AG10803 (cell line): ENCODE measurements around the gene HIPK2.
A peak's percentile ranks its signal among the peaks of the same experiment; 100 is the strongest.

ENCODE experiments used
- DNase-seq: peaks from one replicate; pipeline ENCODE4 v3.0.0; 2010; ENCODE audit warnings: low read depth
- H3K4me3 ChIP-seq: 2 replicates; pipeline ENCODE4 v1.5.1; 2011; ENCODE audit warnings: mild to moderate bottlenecking, low read length, control low read depth
- TF ChIP-seq, protein P1 (sequence below): conservative IDR thresholded peaks from 2 replicates; pipeline ENCODE4 v1.5.1; 2011; ENCODE audit warnings: mild to moderate bottlenecking, low read length, control low read depth, inconsistent platforms

Gene HIPK2

DNA sequence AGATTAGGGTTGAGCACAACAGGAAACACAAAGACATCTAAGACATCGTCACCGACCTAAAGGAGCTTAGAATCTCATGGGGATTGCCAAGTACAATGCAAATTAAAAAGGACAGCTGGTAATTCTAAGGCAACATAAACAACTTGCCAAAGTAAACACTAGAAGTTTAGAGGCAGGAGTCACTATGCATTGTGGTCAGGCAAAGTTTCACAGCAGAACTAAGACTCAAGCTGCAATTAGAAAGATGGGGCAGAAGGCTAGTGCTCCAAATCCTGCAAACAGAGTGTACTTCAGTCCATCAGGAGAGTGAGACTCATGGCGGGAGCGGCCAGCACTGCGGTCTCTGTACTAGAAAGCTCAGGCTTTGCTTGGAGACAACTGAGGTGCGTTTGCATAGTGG is 52.7 kb downstream of the HIPK2 start:
- peak; percentile 81 for DNase-seq
- TF ChIP-seq, protein P1, sequence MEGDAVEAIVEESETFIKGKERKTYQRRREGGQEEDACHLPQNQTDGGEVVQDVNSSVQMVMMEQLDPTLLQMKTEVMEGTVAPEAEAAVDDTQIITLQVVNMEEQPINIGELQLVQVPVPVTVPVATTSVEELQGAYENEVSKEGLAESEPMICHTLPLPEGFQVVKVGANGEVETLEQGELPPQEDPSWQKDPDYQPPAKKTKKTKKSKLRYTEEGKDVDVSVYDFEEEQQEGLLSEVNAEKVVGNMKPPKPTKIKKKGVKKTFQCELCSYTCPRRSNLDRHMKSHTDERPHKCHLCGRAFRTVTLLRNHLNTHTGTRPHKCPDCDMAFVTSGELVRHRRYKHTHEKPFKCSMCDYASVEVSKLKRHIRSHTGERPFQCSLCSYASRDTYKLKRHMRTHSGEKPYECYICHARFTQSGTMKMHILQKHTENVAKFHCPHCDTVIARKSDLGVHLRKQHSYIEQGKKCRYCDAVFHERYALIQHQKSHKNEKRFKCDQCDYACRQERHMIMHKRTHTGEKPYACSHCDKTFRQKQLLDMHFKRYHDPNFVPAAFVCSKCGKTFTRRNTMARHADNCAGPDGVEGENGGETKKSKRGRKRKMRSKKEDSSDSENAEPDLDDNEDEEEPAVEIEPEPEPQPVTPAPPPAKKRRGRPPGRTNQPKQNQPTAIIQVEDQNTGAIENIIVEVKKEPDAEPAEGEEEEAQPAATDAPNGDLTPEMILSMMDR, result no peak
- no peak overlapping the region for H3K4me3 ChIP-seq

DNA sequence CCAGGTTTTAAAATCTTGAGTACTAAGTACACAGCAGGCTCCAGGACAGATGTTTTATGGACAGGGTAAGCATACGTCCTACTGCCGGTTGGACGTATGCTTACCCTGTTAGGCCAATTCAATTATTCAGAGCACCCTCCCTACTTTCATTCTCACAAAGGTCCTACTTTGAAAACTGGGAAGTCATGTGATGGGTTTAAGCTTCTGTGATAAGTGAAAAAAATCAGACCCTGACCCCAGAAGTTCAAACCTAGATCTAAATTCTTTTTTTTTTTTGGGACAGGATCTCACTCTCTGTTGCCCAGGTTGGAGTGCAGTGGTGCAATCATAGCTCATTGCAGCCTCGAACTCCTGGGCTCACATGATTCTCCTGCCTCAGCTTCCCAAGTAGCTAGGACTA is 55.2 kb downstream of the HIPK2 start:
- no peak for DNase-seq
- no peak overlapping the region for H3K4me3 ChIP-seq
- TF ChIP-seq, protein P1, result no peak

DNA sequence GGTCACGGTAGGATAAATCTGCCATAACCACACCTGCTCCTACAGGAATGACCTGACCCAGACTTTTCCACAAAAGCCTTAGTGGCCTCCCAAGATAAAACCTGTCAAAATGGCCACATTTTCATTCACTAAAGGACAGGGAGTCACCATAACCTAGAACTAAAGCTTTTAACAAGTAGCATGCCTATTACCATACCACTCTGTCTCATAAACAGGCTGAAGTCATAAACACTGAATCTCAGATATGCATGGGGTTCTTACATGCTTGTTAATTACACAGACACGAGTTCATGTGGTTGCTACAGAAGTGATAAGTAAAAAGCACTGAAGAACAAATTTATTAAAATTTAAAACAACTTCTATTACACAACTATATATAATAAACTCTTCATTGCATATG is 56.0 kb downstream of the HIPK2 start:
- DNase-seq, result no peak
- H3K4me3 ChIP-seq, result no peak overlapping the region
- TF ChIP-seq, protein P1, result no peak

DNA sequence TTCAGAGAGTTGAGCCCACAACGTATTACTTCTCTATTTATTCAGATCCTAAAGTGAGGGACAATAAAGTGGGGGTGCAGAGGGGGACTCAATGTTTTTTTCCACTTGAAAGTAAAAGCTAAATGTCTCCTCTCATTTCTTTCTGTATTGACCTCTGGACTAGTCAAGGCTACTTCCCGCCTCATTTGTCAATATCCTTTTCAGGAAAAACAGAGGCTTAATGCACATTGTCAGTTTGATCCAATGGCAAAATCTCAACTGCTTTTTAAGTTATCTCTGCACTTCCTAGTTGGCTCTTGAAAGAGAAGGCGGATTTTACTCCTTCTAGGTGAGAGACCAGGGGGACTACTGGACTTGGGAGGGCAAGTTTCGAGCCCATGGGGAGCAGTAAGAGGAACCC is 56.4 kb downstream of the HIPK2 start:
- DNase-seq, result no peak
- TF ChIP-seq, protein P1, result no peak
- H3K4me3 ChIP-seq, result no peak overlapping the region

DNA sequence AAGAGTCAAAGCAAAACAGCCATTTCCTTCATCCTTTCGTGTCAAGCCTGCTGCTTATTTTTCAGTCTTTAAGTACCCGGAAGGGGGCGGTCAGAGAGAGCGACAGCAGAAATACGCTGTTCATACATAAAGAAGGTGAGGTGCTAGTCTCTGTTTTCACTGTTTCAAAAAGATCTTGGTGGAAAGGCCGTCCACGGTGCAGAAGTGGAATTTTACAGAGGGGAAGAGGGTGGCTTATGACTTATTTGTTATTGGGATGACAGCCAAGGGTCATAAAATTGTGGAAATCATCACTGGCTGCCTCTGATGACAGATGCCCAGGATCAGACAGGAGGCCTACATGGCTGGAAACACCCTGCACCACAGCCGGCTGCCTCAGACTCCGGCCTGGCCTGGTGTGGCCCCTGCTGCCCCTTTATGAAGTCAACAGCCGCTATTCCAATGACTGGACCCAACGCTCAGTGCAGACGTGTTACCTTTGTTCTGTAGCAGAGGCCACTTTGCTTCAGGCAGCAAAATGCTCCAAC is 57.0 kb downstream of the HIPK2 start:
- H3K4me3 ChIP-seq, result no peak overlapping the region
- TF ChIP-seq, protein P1, result no peak
- DNase-seq, result peak; percentile 59

DNA sequence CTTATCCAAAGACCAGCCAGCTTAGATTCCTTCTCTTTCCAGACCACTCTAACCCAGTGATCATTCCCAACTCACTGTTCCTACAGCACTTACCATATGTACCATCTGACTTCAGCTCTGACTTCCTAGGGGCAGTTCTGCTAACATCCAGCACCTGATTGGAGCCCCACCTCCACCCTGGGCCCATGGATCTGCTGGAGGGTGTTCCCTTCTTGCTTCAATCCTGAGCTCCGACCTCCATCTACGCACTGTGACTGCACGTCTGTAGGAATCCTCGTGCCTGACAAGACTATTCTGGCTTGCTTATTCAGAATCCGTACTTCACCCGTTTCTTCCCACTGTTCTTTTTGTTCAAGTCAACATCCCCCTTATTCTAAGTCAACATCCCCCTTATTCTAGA is 57.6 kb downstream of the HIPK2 start:
- TF ChIP-seq, protein P1, result no peak
- no peak overlapping the region for H3K4me3 ChIP-seq
- DNase-seq, result no peak

DNA sequence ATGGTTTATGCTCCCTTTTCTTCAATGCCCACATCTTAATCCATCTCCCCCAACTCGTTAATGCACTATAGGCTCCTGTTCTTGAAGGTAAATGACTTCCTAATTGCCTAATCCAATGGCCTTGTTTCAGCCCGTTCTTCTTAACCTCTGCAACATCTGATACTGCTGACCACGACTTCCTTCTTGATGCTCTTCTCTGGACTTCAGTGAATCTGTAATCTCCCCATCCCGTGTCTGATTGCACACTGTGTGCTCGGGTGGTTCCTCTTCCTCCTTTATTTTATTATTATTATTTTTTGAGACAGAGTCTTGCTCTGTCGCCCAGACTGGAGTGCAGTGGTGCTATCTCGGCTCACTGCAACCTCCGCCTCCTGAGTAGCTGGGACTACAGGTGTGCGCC is 58.9 kb downstream of the HIPK2 start:
- TF ChIP-seq, protein P1, result no peak
- no peak overlapping the region for H3K4me3 ChIP-seq
- DNase-seq, result no peak
